PC-9 (cell line): Measurements from ENCODE around the gene CRAT. TPM values are rescaled to one million over a fixed set of nuclear protein-coding genes. Genes with fewer than 3 reads are reported as not detected.
A peak's percentile ranks its signal among the peaks of the same experiment; 100 is the strongest.

Source experiments
- BruUV-seq: library from RNA; stranded (reverse); fragments of 400-500 nt; replicated peaks from 2 replicates; lab custom pipeline; 2021; lab: Mats Ljungman, UMichigan
- CTCF ChIA-PET: fragments of 300-600 bp; sonication (Branson Sonifier 250); formaldehyde crosslinking; loops from one replicate; lab custom pipeline; 2022; ENCODE audit warnings: antibody characterized with exemption; lab: Charles Lee
- POLR2A ChIA-PET: fragments of 300-600 bp; sonication (Branson Sonifier 250); formaldehyde crosslinking; loops from one replicate; lab custom pipeline; 2022; ENCODE audit warnings: antibody characterized with exemption; ENCODE audit not compliant: unreplicated experiment; lab: Charles Lee
- DNase-seq, 2 experiments: peaks; one replicate each; pipeline versions ENCODE4 v3.0.0 to v3.0.0-alpha.2; 2015 to 2022; ENCODE audit warnings: mixed read lengths in 1 of 2
- H2AFZ ChIP-seq: fragments of 200-600 bp; sonication (generic); 2 replicates; pipeline ENCODE4 v1.8.1; 2017; ENCODE audit warnings: antibody characterized with exemption
- H3F3A ChIP-seq: fragments of 200-600 bp; sonication (generic); 2 replicates; pipeline ENCODE4 v1.8.1; 2017; ENCODE audit warnings: antibody characterized with exemption, mild to moderate bottlenecking, low read depth; ENCODE audit not compliant: insufficient read depth
- H3K27ac ChIP-seq: fragments of 200-600 bp; sonication (generic); 2 replicates; pipeline ENCODE4 v1.6.1; 2016; ENCODE audit warnings: mixed run types
- H3K27me3 ChIP-seq: fragments of 200-600 bp; sonication (generic); 2 replicates; pipeline ENCODE4 v1.6.1; 2016; ENCODE audit warnings: low read depth, mixed run types; ENCODE audit not compliant: insufficient read depth
- H3K36me3 ChIP-seq: fragments of 200-600 bp; sonication (generic); 2 replicates; pipeline ENCODE4 v1.6.1; 2016; ENCODE audit warnings: low read depth, mixed run types
- H3K4me1 ChIP-seq: fragments of 200-600 bp; sonication (generic); replicated peaks from 2 replicates; pipeline ENCODE4 v1.6.1; 2016; ENCODE audit warnings: mixed run types; ENCODE audit not compliant: insufficient read depth
- H3K4me2 ChIP-seq: fragments of 200-600 bp; sonication (generic); 2 replicates; pipeline ENCODE4 v1.6.1; 2017; ENCODE audit warnings: mixed run types
- H3K4me3 ChIP-seq: fragments of 200-600 bp; sonication (generic); 2 replicates; pipeline ENCODE4 v1.6.1; 2016; ENCODE audit warnings: mixed run types
- H3K79me2 ChIP-seq: fragments of 200-600 bp; sonication (generic); 2 replicates; pipeline ENCODE4 v1.6.1; 2017; ENCODE audit warnings: low read depth, mixed run types
- H3K9me2 ChIP-seq: fragments of 200-600 bp; sonication (generic); 2 replicates; pipeline ENCODE4 v1.8.1; 2017; ENCODE audit warnings: mild to moderate bottlenecking; ENCODE audit not compliant: insufficient read depth
- H3K9me3 ChIP-seq: fragments of 200-600 bp; sonication (generic); 2 replicates; pipeline ENCODE4 v1.8.1; 2016; ENCODE audit warnings: low read depth; ENCODE audit not compliant: insufficient read depth
- H4K20me1 ChIP-seq: fragments of 200-600 bp; sonication (generic); 2 replicates; pipeline ENCODE4 v1.8.1; 2017; ENCODE audit not compliant: insufficient read depth
- CTCF ChIP-seq: fragments of 200-600 bp; sonication (generic); conservative IDR thresholded peaks from 2 replicates; pipeline ENCODE4 v1.6.1; 2017; ENCODE audit warnings: mixed run types, antibody characterized with exemption, mild to moderate bottlenecking, moderate library complexity
- EZH2 ChIP-seq: fragments of 200-600 bp; sonication (generic); IDR thresholded peaks from 2 replicates; pipeline ENCODE4 v1.8.0; 2017; ENCODE audit warnings: antibody characterized with exemption, low read depth
- intact Hi-C: fragments of 100-400 bp; cut with micrococcal nuclease; formaldehyde crosslinking; loops from one replicate; pipeline ENCODE4 v1.10.0; 2022; ENCODE audit not compliant: unreplicated experiment
- total RNA-seq: library from RNA; stranded (reverse); gene quantifications from 2 replicates; pipeline ENCODE4 v1.2.3, GENCODE V29; 2021

CRAT gene
- total RNA-seq, 1 experiment from 2014 or later: 40.3 TPM

- Histone ChIP-seq H3F3A (no peaks in the 10 kb centered on the region; the same call in 1 of the 2 replicates), H3K27me3 (no peaks in the 10 kb centered on the region), H4K20me1 (no peaks in the 10 kb centered on the region), H3K79me2 (no peaks in the 10 kb centered on the region), H2AFZ (no peak overlapping the region), H3K36me3 (no peaks in the 10 kb centered on the region), H3K4me3 (no peak overlapping the region), H3K4me2 (no peak overlapping the region), H3K9me3 (no peaks in the 10 kb centered on the region), H3K27ac (no peak overlapping the region), H3K4me1 (no peaks in the 10 kb centered on the region), H3K9me2 (no peaks in the 10 kb centered on the region)
- CTCF ChIA-PET: no interaction called here
- no peak for TF ChIP-seq CTCF
- TF ChIP-seq EZH2: no peak
- DNase-seq: no peak
- no TSS peak for BruUV-seq
- intact Hi-C loops: no loop called here
- POLR2A ChIA-PET: no interaction called here
These were observed 14.7 kb downstream of the CRAT start for GRCh38 chr9:129095908-129096307.

GRCh38 chr9:129095170-129095667, 15.4 kb downstream of the CRAT start:
- ChIA-PET CTCF (no interaction called here), POLR2A (no interaction called here)
- no TSS peak for BruUV-seq
- Histone ChIP-seq H3K4me2 (no peak overlapping the region), H3K27me3 (no peaks in the 10 kb centered on the region), H3F3A (no peaks in the 10 kb centered on the region; the same call in 1 of the 2 replicates), H4K20me1 (no peaks in the 10 kb centered on the region), H2AFZ (no peak overlapping the region), H3K9me3 (no peaks in the 10 kb centered on the region), H3K9me2 (no peaks in the 10 kb centered on the region), H3K4me1 (no peaks in the 10 kb centered on the region), H3K27ac (no peak overlapping the region), H3K79me2 (no peaks in the 10 kb centered on the region), H3K4me3 (no peak overlapping the region), H3K36me3 (no peaks in the 10 kb centered on the region)
- TF ChIP-seq CTCF: no peak
- intact Hi-C loops: no loop called here
- peak in 1 of 2 experiments; percentile 21 for DNase-seq

- TF ChIP-seq CTCF (no peak), EZH2 (no peak)
- CTCF ChIA-PET: no interaction called here
- H4K20me1 ChIP-seq: no peaks in the 10 kb centered on the region
- H3K79me2 ChIP-seq: no peaks in the 10 kb centered on the region
- no peaks in the 10 kb centered on the region for H3K36me3 ChIP-seq
- H3K27me3 ChIP-seq: no peaks in the 10 kb centered on the region
- H3K4me2 ChIP-seq: no peak overlapping the region
- no peak overlapping the region for H2AFZ ChIP-seq
- no TSS peak for BruUV-seq
- intact Hi-C loops: no loop called here
- no peaks in the 10 kb centered on the region; the same call in 1 of the 2 replicates for H3F3A ChIP-seq
- no peaks in the 10 kb centered on the region for H3K9me3 ChIP-seq
- POLR2A ChIA-PET: no interaction called here
- H3K27ac ChIP-seq: no peak overlapping the region
- no peak overlapping the region for H3K4me3 ChIP-seq
- no peaks in the 10 kb centered on the region for H3K9me2 ChIP-seq
- DNase-seq: peak in 1 of 2 experiments; percentile 13
- H3K4me1 ChIP-seq: no peaks in the 10 kb centered on the region
These were observed 16.0 kb downstream of the CRAT start for GRCh38 chr9:129094387-129095169.
